ENCODE measurements around the gene KREMEN1.

DNA sequence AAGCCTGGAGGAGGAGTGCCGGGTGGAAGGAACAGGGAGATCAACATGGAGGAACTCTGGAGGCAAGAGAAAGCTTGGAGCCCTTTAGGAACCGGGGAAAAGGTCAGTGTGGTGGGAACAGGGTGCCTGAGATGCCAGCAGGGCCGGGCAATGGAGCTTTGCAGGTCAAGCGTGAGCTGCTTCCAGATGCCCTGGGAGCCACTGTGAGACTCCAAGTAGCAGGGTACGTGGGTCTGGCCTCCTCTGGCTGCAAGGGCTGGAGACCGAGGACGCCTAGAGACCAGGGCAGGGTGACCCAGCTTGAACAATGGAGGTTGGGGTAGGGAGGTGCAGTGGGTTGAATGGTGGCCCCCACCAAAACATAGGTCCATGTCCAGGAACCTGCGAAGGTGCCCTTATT lies 117.2 kb downstream of the KREMEN1 start:
- TF ChIP-seq, protein P1, sequence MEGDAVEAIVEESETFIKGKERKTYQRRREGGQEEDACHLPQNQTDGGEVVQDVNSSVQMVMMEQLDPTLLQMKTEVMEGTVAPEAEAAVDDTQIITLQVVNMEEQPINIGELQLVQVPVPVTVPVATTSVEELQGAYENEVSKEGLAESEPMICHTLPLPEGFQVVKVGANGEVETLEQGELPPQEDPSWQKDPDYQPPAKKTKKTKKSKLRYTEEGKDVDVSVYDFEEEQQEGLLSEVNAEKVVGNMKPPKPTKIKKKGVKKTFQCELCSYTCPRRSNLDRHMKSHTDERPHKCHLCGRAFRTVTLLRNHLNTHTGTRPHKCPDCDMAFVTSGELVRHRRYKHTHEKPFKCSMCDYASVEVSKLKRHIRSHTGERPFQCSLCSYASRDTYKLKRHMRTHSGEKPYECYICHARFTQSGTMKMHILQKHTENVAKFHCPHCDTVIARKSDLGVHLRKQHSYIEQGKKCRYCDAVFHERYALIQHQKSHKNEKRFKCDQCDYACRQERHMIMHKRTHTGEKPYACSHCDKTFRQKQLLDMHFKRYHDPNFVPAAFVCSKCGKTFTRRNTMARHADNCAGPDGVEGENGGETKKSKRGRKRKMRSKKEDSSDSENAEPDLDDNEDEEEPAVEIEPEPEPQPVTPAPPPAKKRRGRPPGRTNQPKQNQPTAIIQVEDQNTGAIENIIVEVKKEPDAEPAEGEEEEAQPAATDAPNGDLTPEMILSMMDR (IDR thresholded peaks at IDR 0.05): no peak
- TF ChIP-seq POLR2A (IDR thresholded peaks at IDR 0.05): no peak
